ENCODE measurements around the gene PPP4R3B. TPM values are rescaled to one million over a fixed set of nuclear protein-coding genes. Genes with fewer than 3 reads are reported as not detected.

The PPP4R3B gene
- total RNA-seq, 2 donors from 2014 or later = 50.8 to 52.0 TPM

DNA sequence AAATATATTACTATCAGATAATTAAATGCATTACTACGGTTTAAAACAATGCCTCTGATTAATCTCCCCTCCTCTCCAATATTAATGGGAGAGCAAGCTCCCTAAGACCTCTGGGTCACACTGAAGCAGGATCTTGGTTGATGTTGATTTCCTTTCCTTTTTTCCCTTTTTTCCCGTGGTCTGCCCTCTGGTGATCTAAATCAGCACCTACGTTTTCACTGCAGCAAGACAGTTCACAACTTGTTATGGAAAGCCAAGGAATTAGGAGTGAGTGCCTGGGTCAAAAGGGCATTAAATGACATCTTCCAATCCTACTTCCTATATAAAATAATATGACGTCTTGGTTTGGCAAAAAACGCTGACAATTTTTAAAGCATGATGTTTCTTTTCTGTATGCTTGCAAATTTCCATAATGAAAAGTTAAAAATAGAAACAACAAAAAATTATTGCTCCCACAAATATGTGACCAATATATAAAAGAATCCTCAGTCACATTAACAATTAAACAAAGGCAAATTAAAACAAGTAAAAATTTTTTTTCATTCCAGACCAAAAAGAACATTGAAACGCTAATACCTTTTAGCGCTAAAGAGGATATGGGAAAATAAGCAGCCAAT, 105.8 kb downstream of the PPP4R3B start:
- Histone ChIP-seq H3K4me3 (ENCODE audit: low read length) (no peak overlapping the region), H3K4me1 (ENCODE audit: control insufficient read depth, insufficient read depth, low read length) (no peaks in the 10 kb centered on the region), H3K9me3 (ENCODE audit: control insufficient read depth, low read length) (no peaks in the 10 kb centered on the region), H3K9ac (ENCODE audit: extremely low read depth, low read length, poor library complexity, severe bottlenecking) (no peak overlapping the region), H3K36me3 (ENCODE audit: control insufficient read depth, insufficient read depth, low read length) (no peaks in the 10 kb centered on the region), H3K27ac (ENCODE audit: low read depth, low read length) (no peak overlapping the region), H3K27me3 (ENCODE audit: control insufficient read depth, insufficient read depth, low read length, poor library complexity, severe bottlenecking) (no peaks in the 10 kb centered on the region)
- no peaks in the 10 kb centered on the region for H3K4me1 Mint-ChIP-seq
- peaks cover 2% of the 10 kb centered on the region for H3K27me3 Mint-ChIP-seq (ENCODE audit: insufficient read depth)
- WGBS, 2 experiments (ENCODE audit: insufficient coverage in 1 of 2, insufficient read length in 1 of 2) = 0 to 42% methylated on average over 2 to 7 of the region's 7 CpGs
- peak; percentile 72 for DNase-seq
- H3K36me3 Mint-ChIP-seq (ENCODE audit: low read depth) = no peaks in the 10 kb centered on the region
- no peak overlapping the region for H3K4me3 Mint-ChIP-seq
- TF ChIP-seq, protein P1, sequence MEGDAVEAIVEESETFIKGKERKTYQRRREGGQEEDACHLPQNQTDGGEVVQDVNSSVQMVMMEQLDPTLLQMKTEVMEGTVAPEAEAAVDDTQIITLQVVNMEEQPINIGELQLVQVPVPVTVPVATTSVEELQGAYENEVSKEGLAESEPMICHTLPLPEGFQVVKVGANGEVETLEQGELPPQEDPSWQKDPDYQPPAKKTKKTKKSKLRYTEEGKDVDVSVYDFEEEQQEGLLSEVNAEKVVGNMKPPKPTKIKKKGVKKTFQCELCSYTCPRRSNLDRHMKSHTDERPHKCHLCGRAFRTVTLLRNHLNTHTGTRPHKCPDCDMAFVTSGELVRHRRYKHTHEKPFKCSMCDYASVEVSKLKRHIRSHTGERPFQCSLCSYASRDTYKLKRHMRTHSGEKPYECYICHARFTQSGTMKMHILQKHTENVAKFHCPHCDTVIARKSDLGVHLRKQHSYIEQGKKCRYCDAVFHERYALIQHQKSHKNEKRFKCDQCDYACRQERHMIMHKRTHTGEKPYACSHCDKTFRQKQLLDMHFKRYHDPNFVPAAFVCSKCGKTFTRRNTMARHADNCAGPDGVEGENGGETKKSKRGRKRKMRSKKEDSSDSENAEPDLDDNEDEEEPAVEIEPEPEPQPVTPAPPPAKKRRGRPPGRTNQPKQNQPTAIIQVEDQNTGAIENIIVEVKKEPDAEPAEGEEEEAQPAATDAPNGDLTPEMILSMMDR (conservative IDR thresholded peaks at IDR 0.05) = peak; percentile 79
- H3K9me3 Mint-ChIP-seq = no peaks in the 10 kb centered on the region
- H3K27ac Mint-ChIP-seq = no peak overlapping the region

DNA sequence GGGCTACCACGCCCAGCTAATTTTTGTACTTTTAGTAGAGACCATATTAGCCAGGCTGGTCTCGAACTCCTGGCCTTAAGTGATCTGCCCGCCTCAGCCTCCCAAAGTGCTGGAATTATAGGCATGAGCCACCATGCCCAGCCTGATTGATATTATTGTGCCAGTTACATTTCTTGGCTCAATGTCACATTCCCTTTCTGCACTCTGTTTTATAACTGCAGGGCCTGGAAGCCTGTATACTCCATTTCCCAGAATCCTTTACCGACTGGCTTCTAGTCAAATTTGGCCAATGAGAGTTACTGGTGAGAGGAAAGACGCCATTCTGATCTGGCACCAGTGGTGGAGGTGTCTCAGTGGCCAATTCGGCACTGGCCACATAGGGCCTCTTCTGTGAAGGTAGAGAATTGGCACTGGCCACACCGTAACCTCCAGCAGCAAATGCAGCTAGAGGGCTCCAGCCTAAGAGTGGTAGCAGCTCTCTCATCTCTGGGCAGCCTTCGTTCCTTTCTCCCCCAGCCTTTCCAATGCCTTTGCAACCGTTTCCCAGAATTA, 114.8 kb downstream of the PPP4R3B start:
- Mint-ChIP-seq H3K27ac (no peak overlapping the region), H3K4me3 (no peak overlapping the region)

DNA sequence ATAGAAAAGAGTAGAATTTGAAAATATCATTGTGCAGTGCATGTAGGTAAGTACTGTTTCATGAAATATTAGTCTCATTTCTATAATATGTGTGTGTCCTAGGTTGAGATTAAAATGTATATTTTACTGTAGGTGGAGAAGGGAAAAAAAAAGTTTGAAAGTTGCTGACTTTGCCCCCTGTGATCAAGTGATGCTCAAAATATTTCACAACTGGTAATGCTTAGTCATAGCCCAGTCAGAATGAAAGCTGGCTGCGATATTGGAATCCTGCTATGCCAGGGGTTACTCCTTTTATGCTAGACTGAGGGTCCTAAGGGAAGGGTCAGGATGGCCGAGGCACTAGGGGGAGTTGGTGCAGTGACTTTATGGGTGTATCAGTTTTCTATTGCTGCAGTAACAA, 117.4 kb downstream of the PPP4R3B start:
- no peaks in the 10 kb centered on the region for H3K27me3 ChIP-seq (ENCODE audit: control insufficient read depth, insufficient read depth, low read length, poor library complexity, severe bottlenecking)
- no peak overlapping the region for H3K27ac ChIP-seq (ENCODE audit: low read depth, low read length)
- Mint-ChIP-seq H3K4me3 (no peak overlapping the region), H3K36me3 (ENCODE audit: low read depth) (no peaks in the 10 kb centered on the region), H3K27me3 (ENCODE audit: insufficient read depth) (no peaks in the 10 kb centered on the region), H3K27ac (no peak overlapping the region), H3K4me1 (no peaks in the 10 kb centered on the region), H3K9me3 (peaks cover 2% of the 10 kb centered on the region)
- no peaks in the 10 kb centered on the region for H3K36me3 ChIP-seq (ENCODE audit: control insufficient read depth, insufficient read depth, low read length)
- no peaks in the 10 kb centered on the region for H3K4me1 ChIP-seq (ENCODE audit: control insufficient read depth, insufficient read depth, low read length)
- TF ChIP-seq, protein P1 (conservative IDR thresholded peaks at IDR 0.05) = no peak
- no peaks in the 10 kb centered on the region for H3K9me3 ChIP-seq (ENCODE audit: control insufficient read depth, low read length)
- WGBS, 2 experiments (ENCODE audit: insufficient coverage in 1 of 2, insufficient read length in 1 of 2) = 92 to 100% methylated on average over 1 to 2 of the region's 2 CpGs
- no peak for DNase-seq
- H3K9ac ChIP-seq (ENCODE audit: extremely low read depth, low read length, poor library complexity, severe bottlenecking) = no peak overlapping the region
- H3K4me3 ChIP-seq (ENCODE audit: low read length) = no peak overlapping the region

More for the DNA sequence above, 114.8 kb downstream of the PPP4R3B start:
- Histone ChIP-seq H3K27ac (ENCODE audit: low read depth, low read length) (no peak overlapping the region), H3K4me1 (ENCODE audit: control insufficient read depth, insufficient read depth, low read length) (no peaks in the 10 kb centered on the region), H3K36me3 (ENCODE audit: control insufficient read depth, insufficient read depth, low read length) (no peaks in the 10 kb centered on the region), H3K9me3 (ENCODE audit: control insufficient read depth, low read length) (no peaks in the 10 kb centered on the region), H3K4me3 (ENCODE audit: low read length) (no peak overlapping the region), H3K9ac (ENCODE audit: extremely low read depth, low read length, poor library complexity, severe bottlenecking) (no peak overlapping the region), H3K27me3 (ENCODE audit: control insufficient read depth, insufficient read depth, low read length, poor library complexity, severe bottlenecking) (no peaks in the 10 kb centered on the region)
- Mint-ChIP-seq H3K27me3 (ENCODE audit: insufficient read depth) (no peaks in the 10 kb centered on the region), H3K36me3 (ENCODE audit: low read depth) (no peaks in the 10 kb centered on the region), H3K4me1 (no peaks in the 10 kb centered on the region), H3K9me3 (no peaks in the 10 kb centered on the region)
- TF ChIP-seq, protein P1 (conservative IDR thresholded peaks at IDR 0.05) = no peak
- no peak for DNase-seq
- 90 to 92% methylated on average over 7 to 9 of the region's 9 CpGs for WGBS, 2 experiments (ENCODE audit: insufficient coverage in 1 of 2, insufficient read length in 1 of 2)

All from endodermal cell (in vitro differentiated cells).